H1 (cell line): ENCODE results near the gene MAN1A2. TPM values are rescaled to one million over a fixed set of nuclear protein-coding genes. Genes with fewer than 3 reads are reported as not detected.

Source experiments
- CTCF ChIA-PET: fragments of 300-600 bp; sonication (Branson Sonifier 250); formaldehyde crosslinking; loops from one replicate; lab custom pipeline; 2021; ENCODE audit not compliant: partially characterized antibody; lab: Charles Lee
- POLR2A ChIA-PET: fragments of 300-600 bp; sonication (Branson Sonifier 250); formaldehyde crosslinking; loops from one replicate; lab custom pipeline; 2021; ENCODE audit warnings: inconsistent platforms; ENCODE audit not compliant: partially characterized antibody; lab: Charles Lee
- DNase-seq, 2 experiments: peaks; one replicate each; pipeline versions ENCODE4 v3.0.0 to v3.0.0-alpha.2; 2010 to 2022; ENCODE audit warnings: low spot score in 2 of 2, low read depth in 1 of 2, mixed read lengths in 1 of 2
- FAIRE-seq: peaks from 2 replicates; lab custom pipeline; 2011; peaks lifted over from hg19 to GRCh38; lab: Jason Lieb, UNC
- H2AFZ ChIP-seq: 2 replicates; pipeline ENCODE4 v1.8.1; 2012; ENCODE audit warnings: low read length, inconsistent platforms
- H2AK5ac ChIP-seq: 2 replicates; pipeline ENCODE4 v1.6.1; 2013; ENCODE audit warnings: low read depth, low read length
- H2BK120ac ChIP-seq: replicated peaks from 2 replicates; pipeline ENCODE3; 2013; ENCODE audit warnings: low read depth, low read length, inconsistent platforms
- H2BK12ac ChIP-seq: 2 replicates; pipeline ENCODE4 v1.6.1; 2013; ENCODE audit warnings: low read depth, low read length
- H2BK15ac ChIP-seq: 2 replicates; pipeline ENCODE4 v1.6.1; 2013; ENCODE audit warnings: low read length
- H2BK20ac ChIP-seq: 2 replicates; pipeline ENCODE4 v1.6.1; 2013; ENCODE audit warnings: low read length
- H2BK5ac ChIP-seq: 2 replicates; pipeline ENCODE4 v1.6.1; 2013; ENCODE audit warnings: low read depth, low read length
- H3K14ac ChIP-seq: 2 replicates; pipeline ENCODE4 v1.6.1; 2013; ENCODE audit warnings: inconsistent platforms; ENCODE audit not compliant: insufficient read length
- H3K18ac ChIP-seq: 2 replicates; pipeline ENCODE4 v1.6.1; 2013; ENCODE audit warnings: low read length; ENCODE audit errors: extremely low read depth
- H3K23ac ChIP-seq: 2 replicates; pipeline ENCODE4 v1.6.1; 2013; ENCODE audit warnings: inconsistent platforms; ENCODE audit not compliant: insufficient read length
- H3K23me2 ChIP-seq: 2 replicates; pipeline ENCODE4 v1.6.1; 2013; ENCODE audit warnings: low read depth, low read length
- H3K27ac ChIP-seq: 2 replicates; pipeline ENCODE4 v1.6.1; 2011; ENCODE audit warnings: low read depth, low read length, inconsistent platforms
- H3K27me3 ChIP-seq, 4 experiments: replicated peaks in 1 of 4; 1 replicate in 1 of 4; 2 replicates in 3 of 4; pipeline versions ENCODE4 v1.6.1 to v1.8.1; 2011 to 2013; ENCODE audit warnings: low read length in 3 of 4, mild to moderate bottlenecking in 3 of 4, inconsistent platforms in 2 of 4, mixed read lengths in 2 of 4, moderate library complexity in 1 of 4; ENCODE audit not compliant: control insufficient read depth in 3 of 4, insufficient read depth in 3 of 4; ENCODE audit errors: extremely low read depth in 1 of 4
- H3K36me3 ChIP-seq, 4 experiments: 2 replicates each; pipeline versions ENCODE4 v1.6.1 to v1.8.1; 2011 to 2013; ENCODE audit warnings: mild to moderate bottlenecking in 4 of 4, low read length in 3 of 4, moderate library complexity in 2 of 4, control low read depth in 1 of 4, inconsistent platforms in 1 of 4; ENCODE audit not compliant: insufficient read depth in 4 of 4, control insufficient read depth in 2 of 4
- H3K4ac ChIP-seq: replicated peaks from 2 replicates; pipeline ENCODE3; 2013; ENCODE audit warnings: low read length, low read depth, mixed read lengths, inconsistent platforms; ENCODE audit not compliant: insufficient read length
- H3K4me1 ChIP-seq, 4 experiments: replicated peaks in 1 of 4; 1 replicate in 1 of 4; 2 replicates in 3 of 4; pipeline versions ENCODE4 v1.6.1 to v1.8.1; 2011 to 2013; ENCODE audit warnings: low read length in 3 of 4, inconsistent platforms in 2 of 4, mixed read lengths in 1 of 4; ENCODE audit not compliant: insufficient read depth in 4 of 4, control insufficient read depth in 3 of 4
- H3K4me2 ChIP-seq, 2 experiments: 2 replicates each; pipeline versions ENCODE4 v1.6.1 to v1.8.1; 2011 to 2013; ENCODE audit warnings: low read depth in 2 of 2, low read length in 2 of 2, control low read depth in 1 of 2, inconsistent platforms in 1 of 2, mild to moderate bottlenecking in 1 of 2; ENCODE audit not compliant: insufficient read depth in 1 of 2
- H3K4me3 ChIP-seq, 4 experiments: fragments of 200-600, 300-600 bp in 1 of 4; sonication (generic), shearing (Covaris generic), sonication (Bioruptor Twin) in 1 of 4; 2 replicates each; pipeline versions ENCODE4 v1.5.1 to v1.8.1; 2011 to 2016; ENCODE audit warnings: low read length in 4 of 4, low read depth in 3 of 4, control low read depth in 2 of 4, inconsistent platforms in 2 of 4, mild to moderate bottlenecking in 2 of 4, mixed read lengths in 1 of 4, moderate library complexity in 1 of 4; ENCODE audit not compliant: insufficient read depth in 2 of 4; ENCODE audit errors: extremely low read depth in 1 of 4
- H3K56ac ChIP-seq: replicated peaks from 2 replicates; pipeline ENCODE3; 2013; ENCODE audit warnings: low read depth, mild to moderate bottlenecking, mixed read lengths, low read length, inconsistent platforms; ENCODE audit not compliant: insufficient read length
- H3K79me1 ChIP-seq: 2 replicates; pipeline ENCODE4 v1.6.1; 2013; ENCODE audit warnings: low read depth, low read length, control low read depth
- H3K79me2 ChIP-seq, 2 experiments: 2 replicates each; pipeline versions ENCODE4 v1.6.1 to v1.8.1; 2012 to 2013; ENCODE audit warnings: low read length in 2 of 2, mild to moderate bottlenecking in 2 of 2, inconsistent platforms in 1 of 2; ENCODE audit not compliant: insufficient read depth in 2 of 2, control insufficient read depth in 1 of 2
- H3K9ac ChIP-seq, 4 experiments: replicated peaks in 1 of 4; 1 replicate in 1 of 4; 2 replicates in 3 of 4; pipeline versions ENCODE4 v1.6.1 to v1.8.1; 2011 to 2013; ENCODE audit warnings: low read depth in 3 of 4, low read length in 3 of 4, control low read depth in 2 of 4, mild to moderate bottlenecking in 2 of 4, moderate library complexity in 2 of 4, inconsistent platforms in 1 of 4; ENCODE audit errors: extremely low read depth in 1 of 4
- H3K9me3 ChIP-seq, 2 experiments: 2 replicates each; pipeline versions ENCODE4 v1.6.1 to v1.8.1; 2012 to 2013; ENCODE audit warnings: mild to moderate bottlenecking in 2 of 2, moderate library complexity in 2 of 2, control low read depth in 1 of 2, inconsistent platforms in 1 of 2, low read depth in 1 of 2, low read length in 1 of 2, mixed read lengths in 1 of 2; ENCODE audit not compliant: insufficient read depth in 2 of 2
- H4K20me1 ChIP-seq, 2 experiments: replicated peaks in 1 of 2; 2 replicates each; pipeline versions ENCODE3 to v1.8.1; 2011 to 2013; ENCODE audit warnings: inconsistent platforms in 2 of 2, low read length in 2 of 2, mild to moderate bottlenecking in 1 of 2; ENCODE audit not compliant: insufficient read depth in 2 of 2, control insufficient read depth in 1 of 2
- H4K5ac ChIP-seq: 2 replicates; pipeline ENCODE4 v1.6.1; 2013; ENCODE audit warnings: low read length, low read depth, mixed read lengths, inconsistent platforms; ENCODE audit not compliant: insufficient read length
- H4K8ac ChIP-seq: 2 replicates; pipeline ENCODE4 v1.8.0; 2013; ENCODE audit warnings: mild to moderate bottlenecking, moderate library complexity, low read length, inconsistent platforms; ENCODE audit not compliant: insufficient read depth; ENCODE audit errors: extremely low read depth
- H4K91ac ChIP-seq: replicated peaks from 2 replicates; pipeline ENCODE3; 2013; ENCODE audit warnings: low read length, mixed read lengths, inconsistent platforms; ENCODE audit not compliant: insufficient read length
- BCL11A ChIP-seq, 2 experiments: IDR thresholded peaks; one replicate each; pipeline ENCODE4 v1.6.1; 2011; ENCODE audit warnings: low read depth in 2 of 2, low read length in 2 of 2, mild to moderate bottlenecking in 2 of 2
- BRCA1 ChIP-seq: IDR thresholded peaks from 2 replicates; pipeline ENCODE4 v1.6.1; 2012; ENCODE audit warnings: low read depth, low read length, improper control_type of control experiment
- CREB1 ChIP-seq: IDR thresholded peaks from 2 replicates; pipeline ENCODE4 v1.6.1; 2012; ENCODE audit warnings: inconsistent platforms
- CTBP2 ChIP-seq: IDR thresholded peaks from 2 replicates; pipeline ENCODE4 v1.7.0; 2011; ENCODE audit warnings: borderline replicate concordance, mild to moderate bottlenecking, moderate library complexity, mixed read lengths, low read length; ENCODE audit not compliant: insufficient read depth, insufficient read length
- EP300 ChIP-seq, 2 experiments: IDR thresholded peaks; 1 replicate in 1 of 2; 2 replicates in 1 of 2; pipeline ENCODE4 v1.6.1; 2011 to 2012; ENCODE audit warnings: low read depth in 2 of 2, low read length in 2 of 2, mild to moderate bottlenecking in 2 of 2, borderline replicate concordance in 1 of 2, inconsistent platforms in 1 of 2, moderate library complexity in 1 of 2
- GTF2F1 ChIP-seq: IDR thresholded peaks from 2 replicates; pipeline ENCODE4 v1.6.1; 2012; ENCODE audit warnings: low read depth, low read length, improper control_type of control experiment, borderline replicate concordance
- JUN ChIP-seq: IDR thresholded peaks from 2 replicates; pipeline ENCODE4 v1.6.1; 2011; ENCODE audit warnings: low read depth, mild to moderate bottlenecking, improper control_type of control experiment, low read length
- NANOG ChIP-seq: IDR thresholded peaks from 2 replicates; pipeline ENCODE4 v1.6.1; 2011; ENCODE audit warnings: low read length, low read depth, mild to moderate bottlenecking, inconsistent platforms; ENCODE audit not compliant: insufficient read depth, poor library complexity, severe bottlenecking
- POLR2A ChIP-seq, 2 experiments: IDR thresholded peaks; 1 replicate in 1 of 2; 2 replicates in 1 of 2; pipeline ENCODE4 v1.6.1; 2011; ENCODE audit warnings: low read depth in 2 of 2, low read length in 2 of 2, mild to moderate bottlenecking in 2 of 2; ENCODE audit errors: control extremely low read depth in 1 of 2
- POLR2AphosphoS5 ChIP-seq: IDR thresholded peaks from 2 replicates; pipeline ENCODE4 v1.6.1; 2011; ENCODE audit warnings: low read depth, low read length
- TAF1 ChIP-seq: IDR thresholded peaks from 2 replicates; pipeline ENCODE4 v1.6.1; 2011; ENCODE audit warnings: mild to moderate bottlenecking, low read depth, low read length
- polyA plus RNA-seq, 7 experiments: library from polyadenylated mRNA; depleted of rRNA in 3 of 7; stranded (reverse) in 5 of 7; unstranded in 2 of 7; fragments of >200 nt in 5 of 7; fragments of 200-250 nt in 2 of 7; gene quantifications; 1 replicate in 5 of 7; 2 replicates in 1 of 7; 4 replicates in 1 of 7; pipeline versions ENCODE4 v1.2.1 to v1.2.3, GENCODE V29; 2011 to 2013; ENCODE audit warnings: missing spikeins in 2 of 7, mixed read lengths in 2 of 7
- total RNA-seq: library from RNA; stranded (reverse); fragmentation: NEBNext Ultra II Directional; extraction: Animal tissue kit (Norgen Biotek cat#: 25700); gene quantifications from 2 replicates; pipeline ENCODE4 v1.2.1, GENCODE V29; 2021
- TF ChIP-seq, protein P1 (sequence below): IDR thresholded peaks from 2 replicates; pipeline ENCODE4 v1.6.1; 2012; ENCODE audit warnings: inconsistent platforms
- TF ChIP-seq, protein P2 (sequence below): IDR thresholded peaks from 2 replicates; pipeline ENCODE4 v1.6.1; 2012; ENCODE audit warnings: low read length, inconsistent platforms

MAN1A2 gene
- total and polyA plus RNA-seq, 2 of the 8 experiments (the other 6 are each of a cell fraction or from before 2014, with no cell fraction given), result 5.5 to 18.8 TPM

DNA sequence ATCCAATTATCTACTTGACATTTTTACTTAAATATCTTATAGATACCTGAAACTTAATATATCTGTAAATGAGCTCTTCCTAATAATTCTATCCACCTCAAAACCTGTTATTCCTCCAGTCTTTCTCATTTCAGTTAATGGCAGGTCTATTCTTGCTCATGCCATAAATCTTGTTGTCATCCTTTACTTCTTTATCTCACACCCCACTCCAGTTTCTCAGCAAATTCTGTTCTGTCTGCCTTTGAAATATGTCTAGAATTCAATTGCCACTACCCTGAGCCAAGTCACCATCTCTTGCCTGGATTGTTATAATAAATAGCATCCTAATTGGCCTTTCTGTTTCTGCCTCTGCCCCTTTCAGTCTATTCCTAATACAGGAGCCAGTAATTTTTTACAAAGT is 105.8 kb downstream of the MAN1A2 start:
- H3K14ac ChIP-seq, result no peak overlapping the region
- no peak overlapping the region for H2AK5ac ChIP-seq
- H3K79me2 ChIP-seq, result no peaks in the 10 kb centered on the region
- no peak overlapping the region for H4K5ac ChIP-seq
- DNase-seq (no peak), FAIRE-seq (no peak)
- no peak overlapping the region for H4K91ac ChIP-seq
- no peaks in the 10 kb centered on the region for H3K4me1 ChIP-seq
- H3K23ac ChIP-seq, result no peak overlapping the region
- no peaks in the 10 kb centered on the region for H3K9me3 ChIP-seq
- no peaks in the 10 kb centered on the region for H3K79me1 ChIP-seq
- H2BK5ac ChIP-seq, result no peak overlapping the region
- no peaks in the 10 kb centered on the region for H3K23me2 ChIP-seq
- H3K27ac ChIP-seq, result no peak overlapping the region
- no peak overlapping the region for H3K4me3 ChIP-seq
- H2BK20ac ChIP-seq, result no peak overlapping the region
- no peak overlapping the region for H2BK120ac ChIP-seq
- H2BK12ac ChIP-seq, result no peak overlapping the region
- H3K36me3 ChIP-seq, result no peaks in the 10 kb centered on the region
- no peaks in the 10 kb centered on the region for H4K20me1 ChIP-seq
- H4K8ac ChIP-seq, result no peak overlapping the region
- no peak overlapping the region for H3K4me2 ChIP-seq
- no peaks in the 10 kb centered on the region for H3K27me3 ChIP-seq
- H2AFZ ChIP-seq, result no peak overlapping the region
- ChIA-PET POLR2A (interaction anchor here (0.8 kb wide), 1 partner anchor 282 kb away, joined by 3 read pairs; no protein-coding TSS in a partner anchor), CTCF (no interaction called here)
- no peak overlapping the region for H3K4ac ChIP-seq
- no peak overlapping the region for H3K9ac ChIP-seq
- H2BK15ac ChIP-seq, result no peak overlapping the region
- H3K56ac ChIP-seq, result no peak overlapping the region
- no peak overlapping the region for H3K18ac ChIP-seq
- no peak for TF ChIP-seq POLR2A (IDR thresholded peaks at IDR 0.05; ENCODE audit: control extremely low read depth in 1 of 2, low read depth in 2 of 2, low read length in 2 of 2)
- TF ChIP-seq, protein P1, sequence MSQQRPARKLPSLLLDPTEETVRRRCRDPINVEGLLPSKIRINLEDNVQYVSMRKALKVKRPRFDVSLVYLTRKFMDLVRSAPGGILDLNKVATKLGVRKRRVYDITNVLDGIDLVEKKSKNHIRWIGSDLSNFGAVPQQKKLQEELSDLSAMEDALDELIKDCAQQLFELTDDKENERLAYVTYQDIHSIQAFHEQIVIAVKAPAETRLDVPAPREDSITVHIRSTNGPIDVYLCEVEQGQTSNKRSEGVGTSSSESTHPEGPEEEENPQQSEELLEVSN, result no peak
- TF ChIP-seq EP300 (IDR thresholded peaks at IDR 0.05; ENCODE audit: borderline replicate concordance in 1 of 2, low read depth in 2 of 2, low read length in 2 of 2), result no peak
- no peak for TF ChIP-seq NANOG
- TF ChIP-seq CREB1, result no peak
- TF ChIP-seq, protein P2, sequence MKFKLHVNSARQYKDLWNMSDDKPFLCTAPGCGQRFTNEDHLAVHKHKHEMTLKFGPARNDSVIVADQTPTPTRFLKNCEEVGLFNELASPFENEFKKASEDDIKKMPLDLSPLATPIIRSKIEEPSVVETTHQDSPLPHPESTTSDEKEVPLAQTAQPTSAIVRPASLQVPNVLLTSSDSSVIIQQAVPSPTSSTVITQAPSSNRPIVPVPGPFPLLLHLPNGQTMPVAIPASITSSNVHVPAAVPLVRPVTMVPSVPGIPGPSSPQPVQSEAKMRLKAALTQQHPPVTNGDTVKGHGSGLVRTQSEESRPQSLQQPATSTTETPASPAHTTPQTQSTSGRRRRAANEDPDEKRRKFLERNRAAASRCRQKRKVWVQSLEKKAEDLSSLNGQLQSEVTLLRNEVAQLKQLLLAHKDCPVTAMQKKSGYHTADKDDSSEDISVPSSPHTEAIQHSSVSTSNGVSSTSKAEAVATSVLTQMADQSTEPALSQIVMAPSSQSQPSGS, result no peak
- no peak for TF ChIP-seq POLR2AphosphoS5
- no peak for TF ChIP-seq CTBP2
- TF ChIP-seq JUN, result no peak
- TF ChIP-seq GTF2F1, result no peak
- TF ChIP-seq TAF1, result no peak
- TF ChIP-seq BRCA1, result no peak
- TF ChIP-seq BCL11A (IDR thresholded peaks at IDR 0.05; ENCODE audit: low read depth in 2 of 2, low read length in 2 of 2), result no peak
